HG02763 (cell line): ENCODE measurements around the gene AKR1C2.
"Not testable (repeated sequence)": the region's sequence is repeated elsewhere in the genome, so short reads cannot be mapped to it uniquely, and the experiment has no call there.

ENCODE experiments used
- ATAC-seq: cut with Tn5 transposase; IDR thresholded peaks from one replicate; pipeline ENCODE4 v1.9.1; 2021; ENCODE audit warnings: mild to moderate bottlenecking, moderate library complexity; ENCODE audit not compliant: unreplicated experiment

The AKR1C2 gene

DNA sequence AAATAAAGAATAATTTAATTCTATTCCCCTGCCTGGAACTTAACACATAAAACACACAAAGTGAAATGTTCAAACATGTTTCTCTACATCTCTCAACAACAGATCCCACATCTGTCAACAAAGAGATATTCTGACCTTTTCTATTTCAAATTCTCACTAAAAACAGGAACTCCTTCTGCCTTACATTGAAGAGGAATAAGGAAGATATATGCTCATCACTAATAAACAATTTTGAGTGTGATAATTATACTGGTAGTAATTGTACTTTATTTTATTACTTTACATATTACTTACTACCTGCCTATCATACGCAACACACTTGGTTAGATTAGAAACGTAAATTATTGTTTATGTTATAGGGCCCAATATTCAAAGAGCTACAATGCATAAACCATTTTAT lies 13.4 kb downstream of the AKR1C2 start:
- ATAC-seq: no peak

DNA sequence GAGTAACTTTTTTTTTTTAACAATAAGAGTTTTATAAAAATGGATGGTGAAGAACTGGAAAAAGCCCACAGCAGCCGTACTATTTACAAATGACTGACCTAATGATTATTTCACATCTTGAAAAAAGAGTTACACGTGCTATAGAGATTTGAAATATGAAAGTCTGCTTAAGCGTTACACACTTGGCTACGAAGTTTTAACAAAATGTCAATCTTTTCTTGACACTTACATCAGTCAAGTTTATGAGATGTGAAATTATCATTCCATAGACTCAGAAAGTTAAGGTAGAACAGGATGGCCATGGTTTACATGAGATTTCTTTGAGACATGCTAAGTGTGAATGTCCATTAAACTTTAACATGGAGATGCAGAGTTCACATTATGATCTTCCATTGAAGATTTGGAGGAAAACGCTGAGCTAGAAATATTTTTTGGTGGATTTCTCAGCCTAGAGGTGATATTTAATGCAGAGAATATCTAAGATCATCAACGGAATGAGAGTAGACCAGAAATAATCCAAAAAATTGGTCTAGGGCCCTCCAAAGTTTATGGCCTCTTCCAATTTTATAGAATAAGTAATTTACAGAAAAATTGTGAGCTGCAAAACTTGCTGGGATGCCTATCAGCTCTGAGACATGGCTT lies 15.5 kb downstream of the AKR1C2 start:
- ATAC-seq: not testable (repeated sequence)

DNA sequence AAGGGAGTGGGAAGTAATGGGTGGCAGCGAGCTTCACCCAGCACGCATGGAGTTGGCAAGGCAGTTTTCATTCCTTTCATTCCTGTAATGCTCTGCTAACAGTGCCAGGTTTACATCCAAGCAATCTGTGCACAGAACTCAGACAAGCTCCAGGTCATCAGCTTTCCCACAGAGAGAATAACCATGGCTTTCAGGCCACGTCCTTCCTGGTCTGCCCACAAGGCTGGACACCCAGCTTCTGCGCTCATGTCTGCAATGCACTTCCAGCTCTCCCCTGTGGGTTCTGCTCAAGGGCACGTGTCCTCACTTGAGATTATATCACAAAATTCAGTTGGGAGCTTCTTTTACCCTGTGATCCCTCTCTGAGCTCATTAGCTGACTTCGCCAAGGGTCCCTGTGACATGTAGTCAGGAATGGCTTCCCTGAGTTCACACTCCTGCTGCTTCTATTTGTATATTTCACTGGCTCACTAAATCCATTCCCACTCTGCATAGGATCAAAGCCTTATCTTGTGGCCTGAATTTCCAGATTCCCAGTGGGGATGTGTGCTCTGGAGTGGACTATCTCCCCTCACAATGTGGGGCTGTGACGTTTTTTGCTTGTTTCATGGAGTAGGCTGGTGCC lies 18.6 kb downstream of the AKR1C2 start:
- ATAC-seq: no peak

DNA sequence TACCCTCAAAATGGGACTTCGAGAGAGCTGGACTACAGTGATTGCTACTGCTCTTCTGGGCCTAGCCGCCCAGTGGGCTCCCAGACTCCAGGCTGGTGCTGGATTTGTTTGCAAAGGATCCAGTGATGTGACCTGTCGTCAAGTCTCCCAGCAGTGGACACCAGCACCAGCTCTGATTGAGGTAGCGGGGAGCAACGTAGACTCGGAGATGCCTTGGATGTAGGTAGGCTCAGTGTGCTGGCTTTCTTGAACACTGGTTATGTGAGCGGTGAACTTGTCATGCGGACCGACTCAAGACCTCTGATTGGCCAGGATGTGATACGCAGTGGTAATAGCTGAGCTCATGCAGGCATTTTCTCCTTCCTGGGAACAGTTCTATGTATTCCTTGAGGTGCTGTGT lies 19.4 kb downstream of the AKR1C2 start:
- no peak for ATAC-seq

DNA sequence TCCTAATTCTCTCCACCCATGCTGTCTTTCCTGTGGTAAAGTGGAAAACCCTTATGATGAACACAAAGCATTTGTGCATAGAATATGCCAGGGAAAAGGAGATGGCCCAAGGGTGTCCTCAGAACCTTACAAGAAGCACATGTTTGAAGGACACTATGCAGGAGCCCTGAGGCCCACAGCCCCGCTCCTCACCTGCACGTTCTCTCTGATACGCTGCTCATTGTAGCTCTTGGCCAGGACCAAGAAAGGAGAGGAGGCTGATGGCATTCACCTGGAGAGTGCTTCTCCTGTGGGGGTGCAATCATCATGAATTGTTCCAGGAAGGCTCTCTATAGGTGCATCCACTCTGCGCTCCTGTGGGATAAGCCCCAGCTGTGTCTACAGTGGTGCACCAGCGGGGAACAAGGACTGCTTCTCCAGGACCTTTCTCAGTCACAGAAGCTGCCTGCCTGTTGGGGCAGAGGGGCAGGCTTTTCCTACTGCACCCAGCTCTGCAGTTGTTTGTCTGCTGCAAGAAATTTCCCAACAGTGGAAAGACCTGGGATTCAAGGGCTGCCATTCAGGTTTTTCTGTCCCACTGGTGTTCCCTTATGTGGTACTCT lies 19.9 kb downstream of the AKR1C2 start:
- no peak for ATAC-seq

DNA sequence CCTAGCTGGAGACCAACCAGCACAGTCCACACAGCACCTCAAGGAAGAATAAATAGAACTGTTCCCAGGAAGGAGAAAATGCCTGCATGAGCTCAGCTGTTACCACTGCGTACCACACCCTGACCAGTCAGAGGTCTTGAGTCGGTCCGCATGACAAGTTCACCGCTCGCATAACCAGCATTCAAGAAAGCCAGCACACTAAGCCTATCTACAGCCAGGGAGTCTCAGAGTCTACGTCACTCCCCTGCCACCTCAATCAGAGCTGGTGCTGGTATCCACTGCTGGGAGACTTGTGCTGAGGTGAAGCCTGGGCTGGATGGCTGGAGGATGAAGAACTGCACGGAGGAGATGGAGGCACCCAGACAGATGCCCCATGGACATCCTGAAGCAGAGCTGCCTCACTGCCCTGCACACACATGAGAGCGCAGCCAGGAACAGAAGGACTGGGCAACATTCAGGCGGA lies 20.9 kb downstream of the AKR1C2 start:
- ATAC-seq: no peak

DNA sequence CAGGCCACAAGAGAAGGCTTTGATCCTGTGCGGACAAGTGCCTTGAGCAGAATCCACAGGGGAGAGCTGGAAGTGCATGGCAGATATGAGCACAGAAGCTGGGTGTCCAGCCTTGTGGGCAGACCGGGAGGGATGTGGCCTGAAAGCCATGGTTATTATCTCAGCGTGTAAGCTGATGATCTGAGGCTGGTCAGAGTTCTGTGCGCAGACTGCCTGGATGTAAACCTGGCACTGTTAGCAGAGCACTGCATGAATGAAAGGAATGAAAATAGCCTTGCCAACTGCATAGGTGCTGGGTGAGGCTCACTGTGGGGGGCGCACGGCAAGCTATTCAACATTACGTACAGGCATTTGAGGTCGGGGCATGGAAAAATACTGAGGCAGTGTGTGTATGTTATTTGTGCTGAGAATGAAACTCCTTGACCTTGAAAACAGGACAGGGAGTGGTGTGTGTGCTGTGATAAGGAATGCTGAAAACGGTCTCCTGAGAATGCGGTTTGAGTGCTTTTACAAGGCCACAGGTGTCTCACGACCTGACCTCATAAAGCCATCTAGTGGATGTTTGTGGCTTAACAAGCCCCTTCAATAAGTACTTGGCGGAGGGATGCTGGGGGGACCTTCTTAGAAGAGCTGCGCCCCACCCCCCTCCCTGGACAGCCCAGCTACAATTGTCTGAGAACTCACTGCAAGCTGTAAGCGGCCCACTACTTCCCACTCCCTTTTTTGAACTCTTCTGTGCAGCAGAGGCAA lies 21.8 kb downstream of the AKR1C2 start:
- ATAC-seq: no peak

DNA sequence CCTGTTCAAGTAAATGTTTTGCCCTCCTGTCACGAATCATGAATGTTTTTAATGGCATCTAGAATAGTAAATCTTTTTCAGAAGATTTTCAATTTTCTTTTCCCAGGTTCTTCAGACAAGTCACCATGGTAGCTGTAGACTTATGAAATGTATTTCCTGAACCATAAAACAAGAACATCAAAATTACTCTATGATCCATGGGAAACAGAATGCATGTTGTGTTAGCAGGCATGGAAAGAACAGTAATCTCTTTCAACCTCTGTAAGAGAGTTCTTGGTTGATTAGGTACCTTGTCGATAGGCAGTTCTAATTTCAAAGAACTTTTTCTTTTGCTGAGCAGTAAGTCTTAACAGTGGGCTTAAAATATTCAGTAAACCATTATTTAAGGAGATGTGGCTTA lies 22.9 kb downstream of the AKR1C2 start:
- no peak for ATAC-seq

DNA sequence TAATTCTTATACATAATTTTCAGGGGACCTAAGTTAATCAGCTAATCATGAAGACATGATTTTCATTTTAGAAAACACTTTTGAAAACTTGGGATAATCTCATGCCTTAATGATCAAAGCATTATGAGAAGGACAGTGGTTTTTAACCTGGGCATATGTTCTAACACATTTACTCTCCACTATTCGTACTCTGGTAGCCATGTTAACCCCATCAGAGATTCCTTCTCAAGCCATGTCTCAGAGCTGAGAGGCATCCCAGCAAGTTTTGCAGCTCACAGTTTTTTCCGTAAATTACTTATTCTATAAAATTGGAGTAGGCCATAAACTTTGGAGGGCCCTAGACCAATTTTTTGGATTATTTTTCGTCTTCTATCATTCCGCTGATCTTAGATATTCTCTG lies 24.8 kb downstream of the AKR1C2 start:
- no peak for ATAC-seq

DNA sequence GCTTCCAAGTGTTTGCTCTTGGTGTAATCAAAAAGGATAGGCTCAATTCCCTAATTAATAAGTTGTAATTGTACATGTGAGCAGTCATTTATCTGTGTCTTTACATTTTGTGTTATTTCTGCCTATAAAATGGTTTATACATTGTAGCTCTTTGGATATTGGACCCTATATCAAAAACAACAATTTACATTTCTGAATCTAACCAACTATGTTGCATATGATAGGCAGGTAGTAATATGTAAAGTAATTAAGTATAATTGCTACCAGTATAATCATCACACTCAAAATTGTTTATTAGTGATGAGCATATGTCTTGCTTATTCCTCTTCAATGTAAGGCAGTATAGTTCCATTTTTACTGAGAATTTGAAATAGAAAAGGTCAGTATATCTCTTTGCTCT lies 26.6 kb downstream of the AKR1C2 start:
- no peak for ATAC-seq

DNA sequence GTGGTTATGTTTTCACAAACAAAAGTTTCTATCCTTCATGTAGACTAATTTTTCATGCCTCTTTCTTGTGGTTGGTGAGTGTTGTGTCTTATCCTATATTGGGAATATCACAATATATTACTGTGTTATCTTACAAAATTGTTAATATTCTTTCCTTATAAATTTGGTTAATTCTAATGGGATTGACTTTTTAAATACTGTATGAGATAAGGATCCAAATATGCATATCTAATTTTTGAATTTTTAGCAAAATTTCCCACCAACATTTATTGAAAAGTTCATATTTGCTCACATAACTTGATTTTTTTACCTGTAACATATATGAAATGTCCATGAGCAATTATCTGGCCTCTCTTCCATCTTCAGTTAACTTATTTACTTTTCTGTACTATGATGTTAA lies 29.3 kb downstream of the AKR1C2 start:
- not testable (repeated sequence) for ATAC-seq

DNA sequence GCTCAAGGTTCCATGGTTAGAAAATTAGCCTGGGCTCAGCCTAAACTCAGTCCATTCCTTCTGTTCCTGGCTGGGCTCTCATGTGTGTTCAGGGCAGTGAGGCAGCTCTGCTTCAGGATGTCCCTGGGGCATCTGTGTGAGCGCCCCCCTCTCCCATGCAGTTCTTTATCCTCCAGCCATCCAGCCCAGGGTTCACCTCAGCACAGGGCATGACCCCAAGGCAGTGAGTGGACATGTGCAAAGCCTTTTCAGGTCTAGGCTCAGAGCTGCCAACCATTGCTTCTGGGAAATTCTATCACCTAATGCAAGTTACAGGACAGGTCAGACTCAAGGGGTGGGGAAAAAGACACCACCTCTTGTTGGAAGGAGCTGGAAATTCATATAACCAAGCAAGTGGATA lies 30.4 kb downstream of the AKR1C2 start:
- not testable (repeated sequence) for ATAC-seq

DNA sequence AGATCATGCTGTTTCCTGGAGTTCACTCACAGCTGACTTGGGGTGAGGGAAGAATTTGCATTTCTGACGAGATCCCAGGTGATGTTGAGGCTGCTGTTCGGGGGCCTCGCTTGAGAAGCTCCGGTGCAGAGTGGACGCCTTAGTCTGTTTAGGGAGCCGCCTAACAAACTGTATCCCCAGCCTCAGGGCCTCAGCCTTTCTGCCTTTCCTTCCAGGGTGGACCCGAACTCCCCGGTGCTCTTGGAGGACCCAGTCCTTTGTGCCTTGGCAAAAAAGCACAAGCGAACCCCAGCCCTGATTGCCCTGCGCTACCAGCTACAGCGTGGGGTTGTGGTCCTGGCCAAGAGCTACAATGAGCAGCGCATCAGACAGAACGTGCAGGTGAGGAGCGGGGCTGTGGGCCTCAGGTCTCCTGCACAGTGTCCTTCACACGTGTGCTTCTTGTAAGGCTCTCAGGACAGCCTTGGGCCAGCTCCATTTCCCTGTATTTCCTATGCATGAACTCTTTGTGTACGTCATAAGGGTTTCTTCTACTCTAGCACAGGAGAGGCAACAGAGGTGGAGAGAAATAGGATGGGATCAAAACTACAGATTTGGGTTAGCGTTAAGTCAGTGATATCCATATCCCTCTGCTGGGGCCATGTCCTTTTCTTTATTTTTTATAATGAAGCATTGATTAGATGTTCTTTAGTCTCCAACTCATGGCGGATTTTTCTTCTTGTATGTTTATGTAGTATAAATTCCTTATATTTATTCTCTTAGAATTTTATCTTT lies 31.1 kb downstream of the AKR1C2 start:
- not testable (repeated sequence) for ATAC-seq

DNA sequence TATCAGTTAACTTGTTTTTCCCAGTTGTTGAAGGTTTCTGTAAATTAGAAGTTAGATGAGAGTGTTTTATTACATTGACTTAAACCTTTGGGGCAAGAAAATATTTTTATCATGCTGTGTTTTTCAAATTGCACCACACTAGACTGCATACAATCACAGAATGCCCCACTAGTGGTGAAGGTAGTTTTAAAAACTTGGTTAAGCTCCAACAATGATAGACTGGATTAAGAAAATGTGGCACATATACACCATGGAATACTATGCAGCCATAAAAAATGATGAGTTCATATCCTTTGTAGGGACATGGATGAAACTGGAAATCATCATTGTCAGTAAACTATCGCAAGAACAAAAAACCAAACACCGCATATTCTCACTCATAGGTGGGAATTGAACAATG lies 33.3 kb downstream of the AKR1C2 start:
- not testable (repeated sequence) for ATAC-seq

DNA sequence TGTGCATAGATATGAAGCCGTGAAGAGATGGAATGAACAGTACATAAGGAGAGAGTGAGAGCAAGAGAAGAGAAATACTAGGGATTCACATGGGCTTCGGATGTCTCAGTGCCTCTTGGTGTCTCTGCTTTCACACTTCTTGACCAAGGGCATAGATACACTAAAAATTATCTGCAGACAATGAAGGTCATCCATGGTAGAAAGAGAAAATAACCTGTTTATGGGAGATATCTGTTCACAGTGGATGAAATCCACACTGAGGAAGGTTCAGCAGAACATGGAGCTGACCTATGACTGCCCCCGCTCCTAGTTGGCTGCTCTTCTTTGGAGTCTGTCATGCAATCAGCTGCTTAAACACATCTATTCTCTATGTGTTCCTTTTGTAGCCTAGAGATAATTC lies 34.4 kb downstream of the AKR1C2 start:
- ATAC-seq: not testable (repeated sequence)

DNA sequence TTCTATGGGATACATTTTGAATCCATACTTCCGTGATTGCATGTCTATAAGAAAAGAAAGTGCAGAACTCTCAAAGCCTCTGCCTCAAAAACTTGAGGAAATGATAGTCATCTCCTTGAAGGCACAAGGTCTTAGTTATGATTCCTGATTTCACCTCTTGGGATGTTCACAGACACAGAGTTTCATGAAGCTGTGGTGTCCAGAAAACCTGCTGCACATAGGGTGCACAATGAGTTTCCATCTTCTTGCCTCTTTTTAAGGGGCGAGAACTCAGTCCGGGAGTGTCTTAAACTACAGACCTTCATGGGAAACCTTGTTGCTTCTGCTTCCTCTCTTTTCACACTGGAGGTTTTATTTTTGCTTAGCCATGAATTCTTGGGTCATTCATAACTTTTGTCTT lies 36.5 kb downstream of the AKR1C2 start:
- ATAC-seq: not testable (repeated sequence)

DNA sequence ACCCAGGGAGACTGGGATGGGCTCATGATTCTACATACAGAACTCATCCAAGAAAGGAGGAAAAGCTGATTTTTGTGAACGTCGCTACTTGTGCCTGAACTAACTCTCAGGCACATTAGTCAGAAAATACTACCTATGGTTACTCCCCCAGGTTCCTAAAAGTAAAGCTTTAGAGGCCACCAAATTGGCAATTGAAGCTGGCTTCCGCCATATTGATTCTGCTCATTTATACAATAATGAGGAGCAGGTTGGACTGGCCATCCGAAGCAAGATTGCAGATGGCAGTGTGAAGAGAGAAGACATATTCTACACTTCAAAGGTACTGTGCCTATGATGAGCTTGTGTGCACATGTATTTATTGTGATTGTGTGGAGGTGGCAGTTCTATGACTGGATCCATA lies 37.9 kb downstream of the AKR1C2 start:
- ATAC-seq: not testable (repeated sequence)

DNA sequence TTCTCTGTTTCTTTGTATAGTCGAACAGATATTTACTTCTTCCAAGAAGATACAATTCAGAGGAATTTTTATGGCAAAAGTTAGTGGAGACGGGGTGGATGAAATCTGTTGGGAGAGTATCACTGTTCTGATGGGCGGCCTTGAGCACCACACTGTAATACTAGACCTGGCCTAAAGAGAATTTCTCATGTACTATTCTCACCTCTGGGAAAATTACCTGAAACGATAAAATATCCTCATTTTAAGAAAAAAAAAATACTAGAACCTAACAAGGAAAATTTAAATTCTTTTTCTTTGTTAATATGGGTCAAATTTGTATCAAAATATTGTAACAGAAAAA lies 39.9 kb downstream of the AKR1C2 start:
- not testable (repeated sequence) for ATAC-seq

DNA sequence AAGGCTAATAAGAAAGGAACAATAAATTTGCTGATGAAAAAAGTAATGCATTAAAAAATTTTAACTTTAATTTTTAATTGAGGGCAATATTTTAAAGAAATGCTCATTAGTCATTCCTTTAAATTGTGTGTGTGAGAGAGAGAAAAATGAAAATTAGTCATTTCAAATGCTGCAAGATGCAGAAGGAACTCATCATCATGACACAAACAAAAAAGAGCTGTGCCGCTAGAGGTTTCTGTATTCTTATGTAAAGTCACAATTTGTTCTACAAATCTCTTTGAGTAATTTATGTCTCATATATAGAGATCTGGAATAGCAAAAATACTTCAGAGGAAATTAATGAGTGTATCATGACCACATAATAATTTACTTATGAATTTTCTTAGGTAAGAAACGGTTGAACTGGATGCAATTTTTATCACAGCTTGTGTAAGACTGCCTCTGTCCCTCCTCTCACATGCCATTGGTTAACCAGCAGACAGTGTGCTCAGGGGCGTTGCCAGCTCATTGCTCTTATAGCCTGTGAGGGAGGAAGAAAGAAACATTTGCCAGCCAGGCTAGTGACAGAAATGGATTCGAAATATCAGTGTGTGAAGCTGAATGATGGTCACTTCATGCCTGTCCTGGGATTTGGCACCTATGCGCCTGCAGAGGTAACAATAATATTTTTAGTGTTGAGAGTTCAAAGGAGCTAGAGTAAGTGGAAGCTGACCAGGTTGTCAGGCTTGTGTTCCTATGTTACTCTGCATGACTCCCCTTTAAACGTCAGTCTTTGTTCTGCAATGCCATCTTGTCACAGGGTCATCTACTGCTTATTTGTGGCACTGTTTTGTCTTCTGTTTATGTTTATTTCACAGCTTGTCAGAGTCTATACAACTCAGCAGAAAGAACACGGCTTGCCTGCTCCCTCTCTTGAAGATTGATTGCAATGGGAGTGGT lies 40.5 kb downstream of the AKR1C2 start, which contains the start of gene AKR1C1:
Gene AKR1C1, plus strand, starts transcription at position 540 of the 939 bp plus-strand sequence. Its CDS starts 30 bp downstream, at position 570.
- not testable (repeated sequence) for ATAC-seq

DNA sequence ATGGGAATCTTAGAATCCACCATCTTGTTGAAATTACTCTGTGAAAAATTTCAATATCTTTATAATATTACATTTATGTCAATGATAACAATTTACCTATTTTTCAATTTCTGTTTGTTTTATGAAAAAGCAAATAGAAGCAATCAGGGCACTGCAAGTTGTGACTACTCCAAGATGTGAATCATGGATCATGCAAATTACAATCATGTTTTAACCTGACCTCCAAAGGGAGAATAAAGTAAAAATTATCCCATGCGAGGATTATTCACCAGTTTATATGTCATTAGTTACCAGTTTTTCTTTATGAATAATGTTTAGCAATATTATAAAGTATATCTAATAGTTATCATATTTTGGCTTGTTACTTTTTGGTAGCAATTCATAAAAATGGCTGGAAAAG lies 41.3 kb downstream of the AKR1C2 start:
- ATAC-seq: not testable (repeated sequence)
